Peyer's patch (tissue), 4 donors: Measurements from ENCODE around the gene PNPLA1.

Experiments used
- POLR2A ChIP-seq, 2 donors: fragments of 450-650 bp; IDR thresholded peaks; one replicate each; pipeline ENCODE4 v1.5.1; 2017; ENCODE audit warnings: antibody characterized with exemption in 2 of 2, mild to moderate bottlenecking in 2 of 2, moderate library complexity in 2 of 2
- TF ChIP-seq, protein P1 (sequence below), 6 experiments: fragments of 450-650 bp in 4 of 6; fragments of 200-600 bp in 2 of 6; sonication (generic) in 1 of 6; IDR thresholded peaks; one replicate each; pipeline ENCODE4 v1.5.1; 2017 to 2019; ENCODE audit warnings: antibody characterized with exemption in 6 of 6, mild to moderate bottlenecking in 3 of 6, moderate library complexity in 1 of 6

- TF ChIP-seq, protein P1, sequence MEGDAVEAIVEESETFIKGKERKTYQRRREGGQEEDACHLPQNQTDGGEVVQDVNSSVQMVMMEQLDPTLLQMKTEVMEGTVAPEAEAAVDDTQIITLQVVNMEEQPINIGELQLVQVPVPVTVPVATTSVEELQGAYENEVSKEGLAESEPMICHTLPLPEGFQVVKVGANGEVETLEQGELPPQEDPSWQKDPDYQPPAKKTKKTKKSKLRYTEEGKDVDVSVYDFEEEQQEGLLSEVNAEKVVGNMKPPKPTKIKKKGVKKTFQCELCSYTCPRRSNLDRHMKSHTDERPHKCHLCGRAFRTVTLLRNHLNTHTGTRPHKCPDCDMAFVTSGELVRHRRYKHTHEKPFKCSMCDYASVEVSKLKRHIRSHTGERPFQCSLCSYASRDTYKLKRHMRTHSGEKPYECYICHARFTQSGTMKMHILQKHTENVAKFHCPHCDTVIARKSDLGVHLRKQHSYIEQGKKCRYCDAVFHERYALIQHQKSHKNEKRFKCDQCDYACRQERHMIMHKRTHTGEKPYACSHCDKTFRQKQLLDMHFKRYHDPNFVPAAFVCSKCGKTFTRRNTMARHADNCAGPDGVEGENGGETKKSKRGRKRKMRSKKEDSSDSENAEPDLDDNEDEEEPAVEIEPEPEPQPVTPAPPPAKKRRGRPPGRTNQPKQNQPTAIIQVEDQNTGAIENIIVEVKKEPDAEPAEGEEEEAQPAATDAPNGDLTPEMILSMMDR (IDR thresholded peaks at IDR 0.05), result no peak
- no peak for TF ChIP-seq POLR2A (IDR thresholded peaks at IDR 0.05)
These were observed 43.7 kb downstream of the PNPLA1 start for GRCh38 chr6:36313649-36313936.
